Uterus (tissue), 2 donors: ENCODE results near the gene GPR148.

Source experiments
- POLR2A ChIP-seq, 2 donors: fragments of 450-650 bp; IDR thresholded peaks; one replicate each; pipeline ENCODE4 v1.6.1; 2016; ENCODE audit warnings: antibody characterized with exemption in 2 of 2, mild to moderate bottlenecking in 1 of 2, moderate library complexity in 1 of 2
- TF ChIP-seq, protein P1 (sequence below), 4 experiments: fragments of 200-600 bp in 2 of 4; fragments of 450-650 bp in 2 of 4; sonication (generic) in 2 of 4; IDR thresholded peaks; one replicate each; pipeline ENCODE4 v1.5.1; 2016 to 2019; ENCODE audit warnings: antibody characterized with exemption in 4 of 4, mild to moderate bottlenecking in 2 of 4, moderate library complexity in 1 of 4

DNA sequence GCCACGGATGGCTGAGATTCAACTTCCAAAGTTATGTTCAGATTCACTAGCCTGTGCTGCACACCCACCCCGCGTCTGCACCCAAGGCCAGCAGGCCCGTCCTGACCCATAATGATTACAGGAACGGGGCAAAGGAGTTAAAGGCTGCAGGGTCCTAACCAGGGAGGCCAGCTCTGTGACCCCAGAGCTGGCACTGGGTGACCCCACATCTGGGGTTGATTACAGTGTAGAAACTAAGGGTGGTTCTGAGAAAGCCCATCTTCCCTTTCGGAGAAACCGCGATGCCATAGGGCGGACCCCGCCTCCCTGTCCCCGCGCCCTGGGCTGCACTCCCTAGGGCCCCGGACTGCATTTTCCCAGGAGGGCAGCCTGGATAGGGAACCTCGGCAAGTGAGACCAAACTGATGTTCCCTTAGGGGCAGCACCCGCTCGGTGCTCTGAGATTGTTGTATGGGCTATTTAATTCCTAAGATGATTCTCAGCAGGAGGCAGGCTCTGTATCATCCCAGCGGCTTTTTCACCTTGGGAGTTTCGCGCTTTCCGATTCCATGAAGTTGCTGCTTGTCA is 2.2 kb upstream of the GPR148 start:
- TF ChIP-seq, protein P1, sequence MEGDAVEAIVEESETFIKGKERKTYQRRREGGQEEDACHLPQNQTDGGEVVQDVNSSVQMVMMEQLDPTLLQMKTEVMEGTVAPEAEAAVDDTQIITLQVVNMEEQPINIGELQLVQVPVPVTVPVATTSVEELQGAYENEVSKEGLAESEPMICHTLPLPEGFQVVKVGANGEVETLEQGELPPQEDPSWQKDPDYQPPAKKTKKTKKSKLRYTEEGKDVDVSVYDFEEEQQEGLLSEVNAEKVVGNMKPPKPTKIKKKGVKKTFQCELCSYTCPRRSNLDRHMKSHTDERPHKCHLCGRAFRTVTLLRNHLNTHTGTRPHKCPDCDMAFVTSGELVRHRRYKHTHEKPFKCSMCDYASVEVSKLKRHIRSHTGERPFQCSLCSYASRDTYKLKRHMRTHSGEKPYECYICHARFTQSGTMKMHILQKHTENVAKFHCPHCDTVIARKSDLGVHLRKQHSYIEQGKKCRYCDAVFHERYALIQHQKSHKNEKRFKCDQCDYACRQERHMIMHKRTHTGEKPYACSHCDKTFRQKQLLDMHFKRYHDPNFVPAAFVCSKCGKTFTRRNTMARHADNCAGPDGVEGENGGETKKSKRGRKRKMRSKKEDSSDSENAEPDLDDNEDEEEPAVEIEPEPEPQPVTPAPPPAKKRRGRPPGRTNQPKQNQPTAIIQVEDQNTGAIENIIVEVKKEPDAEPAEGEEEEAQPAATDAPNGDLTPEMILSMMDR (IDR thresholded peaks at IDR 0.05): no peak
- no peak for TF ChIP-seq POLR2A (IDR thresholded peaks at IDR 0.05)
